Testis (tissue), 2 donors: ENCODE results near the gene PSMG4.

Experiments
- CTCF ChIP-seq, 3 experiments: fragments of 450-650 bp in 2 of 3; fragments of 200-600 bp in 1 of 3; sonication (generic) in 1 of 3; IDR thresholded peaks; one replicate each; pipeline ENCODE4 v1.5.1; 2016 to 2019; ENCODE audit warnings: antibody characterized with exemption in 3 of 3, mild to moderate bottlenecking in 2 of 3, moderate library complexity in 1 of 3
- POLR2A ChIP-seq: fragments of 450-650 bp; IDR thresholded peaks from one replicate; pipeline ENCODE4 v1.6.1; 2017; ENCODE audit warnings: antibody characterized with exemption, mild to moderate bottlenecking, moderate library complexity

DNA sequence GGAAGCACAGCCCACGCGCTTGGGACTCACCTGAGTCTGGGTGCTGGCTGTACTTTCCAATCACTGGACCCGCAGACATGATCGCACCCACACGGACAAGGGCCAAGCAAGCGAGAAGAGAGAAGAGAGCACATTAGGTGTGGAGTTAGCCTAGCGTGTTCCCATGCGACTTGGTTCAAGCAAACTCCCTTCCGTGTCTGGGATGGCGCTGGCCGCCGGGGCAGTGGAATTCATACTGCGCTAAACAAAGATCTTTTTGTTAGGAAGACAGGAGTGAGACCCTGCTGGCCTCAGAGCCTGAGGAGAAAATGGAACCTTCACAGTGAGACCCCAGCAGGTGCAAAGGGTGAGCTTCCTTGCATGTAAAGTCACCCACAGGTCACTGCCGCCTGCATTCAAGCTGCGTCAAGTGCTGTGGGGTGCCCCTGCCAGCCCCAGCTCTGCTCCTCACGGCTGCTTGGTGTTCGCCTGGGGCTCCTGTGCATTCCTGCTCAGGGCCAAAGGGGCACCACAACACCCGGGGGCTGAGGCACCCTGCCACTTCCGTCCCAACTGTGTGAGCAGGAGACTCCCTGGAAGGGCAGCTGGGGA, 26.4 kb downstream of the PSMG4 start:
- no peak for TF ChIP-seq CTCF (IDR thresholded peaks at IDR 0.05)
- TF ChIP-seq POLR2A = no peak
